Astrocyte of the spinal cord (primary cell): ENCODE results near the gene BRAT1.

ENCODE experiments used
- DNase-seq: peaks from one replicate; pipeline ENCODE4 v3.0.0; 2011; ENCODE audit warnings: low read depth, low spot score
- H3K4me3 ChIP-seq: 2 replicates; pipeline ENCODE4 v1.5.1; 2011; ENCODE audit warnings: low read depth, mild to moderate bottlenecking, low read length, moderate library complexity
- in situ Hi-C: cut with HindIII; loops from 2 replicates; pipeline ENCODE4 v1.10.0; 2017; ENCODE audit warnings: low sequenced_read_pairs
- TF ChIP-seq, protein P1 (sequence below): IDR thresholded peaks from 2 replicates; pipeline ENCODE4 v1.5.1; 2012; ENCODE audit warnings: low read depth, mild to moderate bottlenecking, low read length, inconsistent platforms

Gene BRAT1

DNA sequence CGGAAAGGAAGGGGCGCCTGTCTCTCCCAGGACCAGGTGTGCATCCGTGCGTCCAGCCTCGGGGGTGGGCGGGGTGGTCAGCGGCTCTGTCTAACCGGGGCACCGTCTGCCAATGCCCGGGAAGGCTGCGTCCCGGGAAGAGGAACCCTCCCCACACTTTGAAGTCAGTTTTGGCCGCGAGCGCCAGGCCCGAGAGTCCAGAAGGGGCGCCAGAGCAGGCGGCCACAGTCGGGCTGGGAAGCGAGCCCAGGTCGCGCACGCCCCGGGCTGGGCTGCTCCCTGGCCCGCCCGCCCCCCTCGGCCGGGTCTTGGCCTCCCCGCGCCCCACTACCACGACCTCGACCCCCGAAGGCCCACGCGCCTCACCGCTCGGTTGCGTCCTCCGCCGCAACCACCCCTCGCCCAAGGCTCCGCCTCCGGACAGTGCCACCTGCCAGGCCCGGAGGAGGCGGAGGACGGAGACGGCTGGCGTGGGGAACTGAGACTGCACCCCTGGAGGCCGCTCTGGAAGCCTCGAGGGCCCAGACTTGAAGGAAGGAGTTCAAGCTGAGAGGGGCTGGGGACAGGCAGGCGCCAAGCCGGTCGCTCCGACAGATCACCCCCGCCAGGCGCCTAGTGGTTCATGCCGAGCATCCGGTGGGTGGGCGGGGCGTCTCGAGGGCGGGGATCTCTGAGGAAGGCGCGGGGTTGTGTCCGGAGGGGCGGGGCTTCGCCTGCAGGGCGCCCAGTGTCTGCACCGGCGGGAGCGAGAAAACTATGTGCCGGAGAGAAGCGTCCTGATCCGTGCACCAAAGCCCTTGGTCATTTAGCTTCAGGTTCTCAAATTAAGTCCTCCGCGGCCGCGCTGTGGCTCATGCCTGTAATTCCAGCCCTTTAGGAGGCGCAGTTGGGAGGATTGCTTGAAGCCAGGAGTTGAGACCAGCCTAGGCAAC lies at the start of gene BRAT1:
BRAT1 (minus strand) TSS at position 404 of the 932 bp plus-strand sequence. CDS start 1,093 bp downstream, outside the sequence.
- in situ Hi-C loops: no loop called here
- DNase-seq: peak; percentile 93
- H3K4me3 ChIP-seq: peak within 1 kb of the TSS; percentile 69
- TF ChIP-seq, protein P1, sequence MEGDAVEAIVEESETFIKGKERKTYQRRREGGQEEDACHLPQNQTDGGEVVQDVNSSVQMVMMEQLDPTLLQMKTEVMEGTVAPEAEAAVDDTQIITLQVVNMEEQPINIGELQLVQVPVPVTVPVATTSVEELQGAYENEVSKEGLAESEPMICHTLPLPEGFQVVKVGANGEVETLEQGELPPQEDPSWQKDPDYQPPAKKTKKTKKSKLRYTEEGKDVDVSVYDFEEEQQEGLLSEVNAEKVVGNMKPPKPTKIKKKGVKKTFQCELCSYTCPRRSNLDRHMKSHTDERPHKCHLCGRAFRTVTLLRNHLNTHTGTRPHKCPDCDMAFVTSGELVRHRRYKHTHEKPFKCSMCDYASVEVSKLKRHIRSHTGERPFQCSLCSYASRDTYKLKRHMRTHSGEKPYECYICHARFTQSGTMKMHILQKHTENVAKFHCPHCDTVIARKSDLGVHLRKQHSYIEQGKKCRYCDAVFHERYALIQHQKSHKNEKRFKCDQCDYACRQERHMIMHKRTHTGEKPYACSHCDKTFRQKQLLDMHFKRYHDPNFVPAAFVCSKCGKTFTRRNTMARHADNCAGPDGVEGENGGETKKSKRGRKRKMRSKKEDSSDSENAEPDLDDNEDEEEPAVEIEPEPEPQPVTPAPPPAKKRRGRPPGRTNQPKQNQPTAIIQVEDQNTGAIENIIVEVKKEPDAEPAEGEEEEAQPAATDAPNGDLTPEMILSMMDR: peak; percentile 41

DNA sequence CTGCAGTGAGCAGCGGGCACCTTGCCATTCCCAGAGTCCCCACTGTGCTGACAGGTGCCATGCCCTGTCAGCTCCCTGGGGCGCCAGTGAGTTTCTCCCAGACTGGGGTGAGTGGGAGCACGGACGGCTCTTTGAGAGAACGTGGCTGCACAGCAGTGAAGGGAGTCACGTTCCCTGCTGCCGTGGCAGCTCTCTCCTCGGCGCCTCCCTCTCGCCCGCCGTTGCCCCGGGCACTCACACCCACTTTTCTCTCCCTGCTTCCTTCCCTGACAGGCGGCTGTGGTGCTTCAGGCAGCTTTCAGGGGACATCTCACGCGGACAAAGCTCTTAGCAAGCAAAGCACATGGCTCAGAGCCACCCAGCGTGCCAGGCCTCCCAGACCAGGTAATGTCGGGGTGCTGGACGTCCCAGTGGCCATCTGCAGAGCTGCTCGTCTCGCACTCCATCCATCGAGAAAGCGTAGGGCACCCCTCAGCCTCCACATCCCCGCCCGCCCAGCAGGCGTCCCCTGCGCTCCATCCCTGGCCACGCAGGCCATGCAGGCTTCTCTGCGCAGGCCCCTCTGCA lies 49.4 kb upstream of the BRAT1 start:
- in situ Hi-C loops: no loop called here
- H3K4me3 ChIP-seq: no peak overlapping the region
- TF ChIP-seq, protein P1: no peak
- DNase-seq: no peak

DNA sequence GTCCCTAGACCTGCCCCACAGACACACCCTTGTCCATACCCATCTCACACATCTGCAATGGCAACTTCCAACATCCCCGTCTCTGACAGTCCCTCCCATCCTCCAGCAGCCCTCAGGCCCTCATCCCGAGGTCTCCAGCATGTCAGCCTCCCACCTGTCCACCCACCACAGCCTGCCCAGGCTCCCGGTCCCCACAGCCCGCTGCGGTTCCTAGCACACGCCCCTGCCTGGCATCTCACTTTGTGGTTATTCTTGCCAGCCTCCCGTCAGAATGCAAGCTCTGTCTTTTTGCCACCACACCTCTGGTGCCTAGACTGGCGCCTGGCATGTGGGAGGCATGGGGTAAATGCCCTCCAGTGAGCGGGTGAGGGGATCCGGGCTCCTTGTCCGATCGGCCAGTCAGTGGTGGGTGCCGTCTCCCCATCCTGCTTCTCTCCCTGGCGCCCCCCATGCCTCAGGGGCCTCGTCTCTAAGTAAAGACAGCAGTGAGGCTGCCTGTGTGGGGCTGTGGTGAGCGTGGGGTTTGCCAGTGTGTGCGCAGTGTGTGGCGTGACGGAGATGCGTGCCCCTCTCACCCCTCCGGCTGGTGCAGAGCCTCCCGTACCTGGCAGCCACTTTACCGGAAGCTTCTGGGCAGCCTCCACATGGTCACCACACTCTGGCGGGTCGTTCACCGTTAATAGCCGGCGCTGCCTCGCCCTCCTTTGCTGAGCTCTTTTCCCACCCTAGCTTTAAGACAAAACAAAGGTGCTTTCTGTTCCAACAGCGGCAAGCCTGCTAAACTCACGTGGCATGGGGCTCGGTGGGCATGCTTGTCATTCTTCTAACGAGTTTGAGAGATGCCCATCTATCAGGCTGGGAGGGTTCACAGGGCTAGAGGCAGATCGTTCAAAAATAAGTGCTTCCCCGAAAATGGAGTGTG lies 48.0 kb upstream of the BRAT1 start:
- TF ChIP-seq, protein P1: no peak
- in situ Hi-C loops: no loop called here
- DNase-seq: no peak
- H3K4me3 ChIP-seq: no peak overlapping the region

GRCh38 chr7:2602406-2603043 lies 47.2 kb upstream of the BRAT1 start:
- in situ Hi-C loops: no loop called here
- H3K4me3 ChIP-seq: no peak overlapping the region
- TF ChIP-seq, protein P1: no peak
- no peak for DNase-seq

DNA sequence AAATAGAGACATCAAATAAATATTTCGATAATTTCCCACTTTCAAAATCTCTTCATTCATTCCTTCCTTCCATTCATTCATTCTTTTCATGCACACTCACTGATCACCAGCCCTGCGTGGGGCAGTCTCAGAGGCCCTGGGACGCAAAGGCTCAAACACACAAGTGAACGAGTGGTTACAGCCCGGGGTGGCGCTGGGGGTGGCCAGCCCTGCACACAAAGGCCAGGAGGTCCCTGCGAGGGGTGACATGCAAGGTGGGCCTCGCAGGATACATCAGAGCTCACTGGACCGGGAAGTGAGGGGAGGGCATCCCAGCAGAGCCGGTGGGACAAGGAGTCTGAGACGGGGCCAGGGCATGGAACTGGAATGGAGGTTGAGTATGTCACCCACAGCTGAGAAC lies 46.6 kb upstream of the BRAT1 start:
- TF ChIP-seq, protein P1: no peak
- H3K4me3 ChIP-seq: no peak overlapping the region
- in situ Hi-C loops: no loop called here
- DNase-seq: no peak

GRCh38 chr7:2601065-2601464 lies 45.7 kb upstream of the BRAT1 start:
- no peak for DNase-seq
- in situ Hi-C loops: no loop called here
- TF ChIP-seq, protein P1: no peak
- no peak overlapping the region for H3K4me3 ChIP-seq
